Heart left ventricle (tissue), 16 donors: ENCODE measurements around the gene TRIM27. TPM values are rescaled to one million over a fixed set of nuclear protein-coding genes. Genes with fewer than 3 reads are reported as not detected.
A peak's percentile ranks its signal among the peaks of the same experiment; 100 is the strongest.
"Not testable (repeated sequence)": the region's sequence is repeated elsewhere in the genome, so short reads cannot be mapped to it uniquely, and the experiment has no call there.

Experiments used
- ATAC-seq, 4 donors: fragments of 200-7000 bp; cut with Tn5 transposase; one replicate each; pipeline ENCODE4 v1.9.1; 2020 to 2022; ENCODE audit warnings: moderate library complexity in 4 of 4, mild to moderate bottlenecking in 3 of 4, moderate number of reproducible peaks in 1 of 4
- DNase-seq, 5 donors: peaks; one replicate each; pipeline ENCODE4 v3.0.0-alpha.2; 2020
- H3K27ac ChIP-seq, 12 donors: fragments of 200-600 bp; sonication (generic) in 4 of 12; one replicate each; pipeline versions ENCODE4 v1.5.0 to v1.8.0; 2016 to 2022; ENCODE audit warnings: mild to moderate bottlenecking in 2 of 12
- H3K27me3 ChIP-seq, 9 donors: fragments of 200-600 bp; sonication (generic) in 2 of 9; one replicate each; pipeline versions ENCODE4 v1.5.1 to v1.8.0; 2016 to 2022; ENCODE audit warnings: mild to moderate bottlenecking in 3 of 9
- H3K36me3 ChIP-seq, 9 donors: fragments of 200-600 bp; sonication (generic) in 2 of 9; one replicate each; pipeline versions ENCODE4 v1.5.0 to v1.8.0; 2018 to 2022; ENCODE audit warnings: mild to moderate bottlenecking in 2 of 9
- H3K4me1 ChIP-seq, 12 donors: fragments of 200-600 bp; sonication (generic) in 4 of 12; one replicate each; pipeline versions ENCODE4 v1.5.0 to v1.8.0; 2016 to 2022; ENCODE audit warnings: mild to moderate bottlenecking in 3 of 12
- H3K4me3 ChIP-seq, 12 donors: fragments of 200-600 bp; sonication (generic) in 4 of 12; one replicate each; pipeline versions ENCODE4 v1.5.0 to v1.8.0; 2017 to 2022; ENCODE audit warnings: mild to moderate bottlenecking in 9 of 12, moderate library complexity in 4 of 12
- H3K9me3 ChIP-seq, 12 donors: fragments of 200-600 bp; sonication (generic) in 4 of 12; one replicate each; pipeline versions ENCODE4 v1.5.0 to v1.8.0; 2016 to 2022; ENCODE audit warnings: mild to moderate bottlenecking in 1 of 12
- POLR2A ChIP-seq, 2 donors: fragments of 450-650 bp; IDR thresholded peaks; one replicate each; pipeline ENCODE4 v1.6.1; 2017; ENCODE audit warnings: antibody characterized with exemption in 2 of 2, mild to moderate bottlenecking in 2 of 2, moderate library complexity in 2 of 2
- WGBS, 4 donors: extraction: QIAGEN DNeasy Blood & Tissue Kit in 2 of 4; methylation state at CpG; one replicate each; pipeline versions ENCODE4 v1.1.5 to v1.1.7; 2013 to 2018; 5-methylcytosine and 5-hydroxymethylcytosine counted together
- intact Hi-C, 10 donors: fragments of 100-400 bp; cut with DNase I; formaldehyde crosslinking; loops; one replicate each; pipeline versions ENCODE4 v1.11.1 to v1.14.2; 2022
- long read RNA-seq, 3 donors: library from polyadenylated mRNA; unstranded; transcript quantifications; one replicate each; pipeline ENCODE4 v2.0.0, GENCODE V29; 2020 to 2021
- polyA plus RNA-seq, 2 donors: library from polyadenylated mRNA; stranded (reverse); fragments of 200-250 nt; gene quantifications; one replicate each; pipeline ENCODE4 v1.2.3, GENCODE V29; 2013
- total RNA-seq, 9 donors: library from RNA; depleted of rRNA in 2 of 9; stranded (reverse); fragments of >200 nt in 2 of 9; fragmentation: NEBNext Ultra II Directional in 3 of 9; extraction: Animal tissue kit (Norgen Biotek cat#: 25700) in 3 of 9; gene quantifications; one replicate each; pipeline versions ENCODE4 v1.1.0 to v1.2.4, GENCODE V29; 2016 to 2023
- TF ChIP-seq, protein P1 (sequence below), 12 donors: fragments of 200-600 bp; sonication (generic) in 4 of 12; IDR thresholded peaks; one replicate each; pipeline versions ENCODE4 v1.5.0 to v1.8.0; 2018 to 2022; ENCODE audit warnings: antibody characterized with exemption in 12 of 12, mild to moderate bottlenecking in 5 of 12
- donor health status: ischemic (EF 13 %, LVEDD 7.1; RV severe dilation, severe dysfunction).
- donor health status: healthy with polysubstance abuse.
- donor health status: DM: no; HTN: yes; CAD: no.
- donor health status: DM: no; HTN: no; CAD: no.
- donor health status: ischemic (EF 25% LVEDD 6.9; RV normal size, moderate dysfunction).
- donor health status: ischemic (EF 25% LVEDD 5.7; RV mildly dilated, moderate dysfunction).
- donor health status: healthy.
- donor health status: DM: yes; HTN: yes; CAD: no.
- donor health status: ischemic (EF 35%, LVEDD 5.7; RV mildly dilated, moderate dysfunction).
- donor health status: nonischemic (EF 11% LVEDD 7.7; RV severe dilation, severe dysfunction).
- donor health status: DM: yes; HTN: yes; CAD: no.
- donor health status: PGD.
- donor health status: ischemic (EF 29% LVEDD 5.4; RV normal size, mild dysfunction).
- donor health status: nonischemic (EF 23%, LVEDD 6.1; RV moderate dilation, normal function).

Gene TRIM27, protein sequence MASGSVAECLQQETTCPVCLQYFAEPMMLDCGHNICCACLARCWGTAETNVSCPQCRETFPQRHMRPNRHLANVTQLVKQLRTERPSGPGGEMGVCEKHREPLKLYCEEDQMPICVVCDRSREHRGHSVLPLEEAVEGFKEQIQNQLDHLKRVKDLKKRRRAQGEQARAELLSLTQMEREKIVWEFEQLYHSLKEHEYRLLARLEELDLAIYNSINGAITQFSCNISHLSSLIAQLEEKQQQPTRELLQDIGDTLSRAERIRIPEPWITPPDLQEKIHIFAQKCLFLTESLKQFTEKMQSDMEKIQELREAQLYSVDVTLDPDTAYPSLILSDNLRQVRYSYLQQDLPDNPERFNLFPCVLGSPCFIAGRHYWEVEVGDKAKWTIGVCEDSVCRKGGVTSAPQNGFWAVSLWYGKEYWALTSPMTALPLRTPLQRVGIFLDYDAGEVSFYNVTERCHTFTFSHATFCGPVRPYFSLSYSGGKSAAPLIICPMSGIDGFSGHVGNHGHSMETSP
- total RNA-seq (10 to 100 TPM; 14.7 to 37.7 (median 19.8) TPM), polyA plus RNA-seq (10 to 100 TPM; 15.1 to 33.5 TPM)
- long read RNA-seq, donor 1, transcript TRIM27-202 (8 exons, 2,967 nt), result major isoform, 41 of 48 reads
- long read RNA-seq, donor 1, partial matches to known transcripts, result 2 of 48 reads
- long read RNA-seq, donor 1, other reads (novel, unspliced or antisense), result 5 of 48 reads
- long read RNA-seq, donor 2, transcript TRIM27-202 (8 exons, 2,967 nt), result major isoform, 98 of 107 reads
- long read RNA-seq, donor 2, partial matches to known transcripts, result 3 of 107 reads
- long read RNA-seq, donor 2, other reads (novel, unspliced or antisense), result 6 of 107 reads
- long read RNA-seq, donor 3, transcript TRIM27-202 (8 exons, 2,967 nt), result major isoform, 22 of 25 reads
- long read RNA-seq, donor 3, partial matches to known transcripts, result 3 of 25 reads
- long read RNA-seq, donor 3, other reads (novel, unspliced or antisense), result 0 of 25 reads

DNA sequence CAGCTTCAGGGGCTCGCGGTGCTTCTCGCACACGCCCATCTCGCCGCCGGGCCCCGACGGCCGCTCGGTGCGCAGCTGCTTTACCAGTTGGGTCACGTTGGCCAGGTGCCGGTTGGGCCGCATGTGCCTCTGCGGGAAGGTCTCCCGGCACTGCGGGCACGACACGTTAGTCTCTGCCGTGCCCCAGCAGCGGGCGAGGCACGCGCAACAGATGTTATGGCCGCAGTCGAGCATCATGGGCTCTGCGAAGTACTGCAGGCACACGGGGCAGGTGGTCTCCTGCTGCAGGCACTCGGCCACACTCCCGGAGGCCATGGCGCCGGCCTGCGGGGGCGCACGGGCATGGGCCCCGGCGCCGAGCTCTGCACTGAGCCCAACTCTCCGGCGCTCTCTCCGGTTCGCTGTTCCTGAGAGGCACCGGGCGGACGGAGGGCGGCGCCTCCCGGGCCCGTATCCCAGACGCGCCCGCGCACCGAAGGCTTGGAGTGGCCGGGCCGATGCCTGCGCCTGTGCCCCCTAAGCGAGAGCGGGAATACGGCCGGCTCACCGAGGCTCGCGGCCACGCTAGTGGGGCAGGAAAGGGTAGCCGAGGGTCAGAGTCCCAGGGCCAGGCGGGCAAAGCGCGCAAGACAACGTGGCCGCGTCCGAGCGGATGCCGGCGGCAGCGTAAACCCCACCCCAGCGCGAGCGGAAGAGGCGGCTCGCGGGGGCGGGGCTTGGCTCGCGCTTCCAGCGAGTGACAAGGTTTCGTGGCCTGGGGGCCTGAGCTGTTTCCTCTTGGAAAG is at the start of gene TRIM27:
Gene TRIM27, minus strand, starts transcription at position 668 of the 785 bp plus-strand sequence. Its CDS starts 353 bp downstream, at position 315.
- WGBS, 4 donors, result 0% methylated on average over 47 to 89 of the region's 89 CpGs
- Histone ChIP-seq H3K4me3 (peak within 1 kb of the TSS; percentile 85 to 100 (median 90)), H3K27me3 (no peaks in the 10 kb centered on the region), H3K4me1 (peaks cover 0 to 46% (median 19%) of the 10 kb centered on the region in 12 donors), H3K27ac (peak within 1 kb of the TSS; percentile 67 to 98 (median 96)), H3K36me3 (peaks cover 0 to 39% (median 34%) of the 10 kb centered on the region in 9 donors), H3K9me3 (no peaks in the 10 kb centered on the region)
- peak; percentile 94 to 98 (median 98) for ATAC-seq
- TF ChIP-seq, protein P1, sequence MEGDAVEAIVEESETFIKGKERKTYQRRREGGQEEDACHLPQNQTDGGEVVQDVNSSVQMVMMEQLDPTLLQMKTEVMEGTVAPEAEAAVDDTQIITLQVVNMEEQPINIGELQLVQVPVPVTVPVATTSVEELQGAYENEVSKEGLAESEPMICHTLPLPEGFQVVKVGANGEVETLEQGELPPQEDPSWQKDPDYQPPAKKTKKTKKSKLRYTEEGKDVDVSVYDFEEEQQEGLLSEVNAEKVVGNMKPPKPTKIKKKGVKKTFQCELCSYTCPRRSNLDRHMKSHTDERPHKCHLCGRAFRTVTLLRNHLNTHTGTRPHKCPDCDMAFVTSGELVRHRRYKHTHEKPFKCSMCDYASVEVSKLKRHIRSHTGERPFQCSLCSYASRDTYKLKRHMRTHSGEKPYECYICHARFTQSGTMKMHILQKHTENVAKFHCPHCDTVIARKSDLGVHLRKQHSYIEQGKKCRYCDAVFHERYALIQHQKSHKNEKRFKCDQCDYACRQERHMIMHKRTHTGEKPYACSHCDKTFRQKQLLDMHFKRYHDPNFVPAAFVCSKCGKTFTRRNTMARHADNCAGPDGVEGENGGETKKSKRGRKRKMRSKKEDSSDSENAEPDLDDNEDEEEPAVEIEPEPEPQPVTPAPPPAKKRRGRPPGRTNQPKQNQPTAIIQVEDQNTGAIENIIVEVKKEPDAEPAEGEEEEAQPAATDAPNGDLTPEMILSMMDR (IDR thresholded peaks at IDR 0.05), result peak in 2 of 12 donors; percentile 14 to 20
- TF ChIP-seq POLR2A (IDR thresholded peaks at IDR 0.05), result peak in 1 of 2 donors; percentile 91
- intact Hi-C loops, result loop anchor here in 7 of 10 donors (1.0 to 10.0 kb wide), 7 partner anchors 17 to 62 kb away; no protein-coding TSS in a partner anchor
- peak; percentile 93 to 96 (median 95) for DNase-seq

DNA sequence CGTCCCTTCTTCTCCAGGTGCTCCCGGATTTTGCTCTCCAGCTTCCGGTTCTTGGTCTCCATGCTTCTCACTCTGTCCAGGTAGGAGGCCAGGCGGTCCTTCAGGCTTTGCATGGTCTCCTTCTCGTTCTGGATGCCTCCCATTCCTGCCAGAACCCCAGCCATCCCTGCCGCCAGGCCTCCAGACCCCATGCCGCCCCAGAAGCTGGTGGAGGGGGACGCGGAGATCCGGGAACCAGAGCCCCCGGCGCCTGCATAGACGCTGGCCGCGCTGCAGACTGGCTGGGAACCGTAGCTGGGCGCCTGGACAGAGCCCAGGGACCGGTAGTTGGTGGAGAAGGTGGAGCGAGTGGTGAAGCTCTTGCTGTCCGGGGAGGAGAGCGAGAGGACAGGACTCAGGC is 46.3 kb upstream of the TRIM27 start:
- ATAC-seq, DNase-seq, H3K36me3 ChIP-seq, H3K4me1 ChIP-seq, H3K27me3 ChIP-seq, H3K27ac ChIP-seq, intact Hi-C loops, H3K4me3 ChIP-seq: not testable (repeated sequence)
- H3K9me3 ChIP-seq, result peaks cover 0 to 25% (median 3%) of the 10 kb centered on the region in 12 donors
- 83 to 90% (median 88%) methylated on average over 19 to 21 of the region's 21 CpGs for WGBS, 4 donors

DNA sequence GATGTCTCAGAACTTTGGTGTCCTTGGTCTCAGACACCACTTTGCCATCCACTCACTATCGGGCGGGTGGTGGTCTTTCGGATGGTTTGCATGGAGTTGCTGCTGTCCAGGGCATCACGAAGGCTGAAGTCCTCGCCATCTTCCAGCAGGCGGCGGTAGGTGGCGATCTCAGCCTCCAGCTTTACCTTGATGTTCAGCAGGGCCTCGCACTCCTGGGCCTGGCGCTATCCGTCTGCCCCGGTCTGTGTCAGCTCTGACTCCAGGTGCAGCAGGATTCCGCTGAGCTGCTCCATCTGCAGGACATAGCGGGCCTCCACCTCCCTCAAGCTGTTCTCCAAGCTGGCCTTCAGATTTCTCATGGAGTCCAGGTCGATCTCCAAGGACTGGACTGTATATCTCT is 45.3 kb upstream of the TRIM27 start:
- ATAC-seq (no peak), DNase-seq (no peak)
- WGBS, 4 donors, result 66 to 73% (median 67%) methylated on average over 15 of the region's 15 CpGs
- H3K27ac ChIP-seq, result no peak overlapping the region
- TF ChIP-seq, protein P1 (IDR thresholded peaks at IDR 0.05), result no peak
- no peak for TF ChIP-seq POLR2A (IDR thresholded peaks at IDR 0.05)
- H3K9me3 ChIP-seq, result peaks cover 0 to 25% (median 3%) of the 10 kb centered on the region in 12 donors
- intact Hi-C loops, result no loop called here
- no peaks in the 10 kb centered on the region for H3K36me3 ChIP-seq
- no peaks in the 10 kb centered on the region for H3K27me3 ChIP-seq
- no peaks in the 10 kb centered on the region for H3K4me1 ChIP-seq
- no peak overlapping the region for H3K4me3 ChIP-seq

DNA sequence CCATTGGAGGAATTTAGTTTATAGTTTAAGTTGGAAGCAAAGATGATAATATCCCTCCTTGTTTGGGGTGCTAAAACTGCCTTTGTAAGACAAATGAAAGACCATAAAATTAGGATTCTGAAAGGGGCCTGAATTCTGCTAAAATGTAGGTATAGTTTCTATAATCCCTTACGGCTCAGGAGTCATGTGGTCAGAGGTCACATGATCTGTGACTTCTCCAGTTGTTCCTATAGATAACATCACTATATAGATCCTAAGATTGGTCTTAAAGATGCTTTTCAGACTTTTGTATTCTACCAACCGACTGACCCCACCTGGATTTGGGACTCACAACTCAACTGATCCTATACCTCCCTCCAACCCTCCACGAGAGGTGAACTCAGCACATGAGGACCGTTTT is 44.7 kb upstream of the TRIM27 start:
- ATAC-seq, result no peak
- WGBS, 4 donors, result 81 to 84% (median 82%) methylated on average over 4 of the region's 4 CpGs
- DNase-seq, result no peak
- H3K4me3 ChIP-seq, result no peak overlapping the region
- no peaks in the 10 kb centered on the region for H3K36me3 ChIP-seq
- TF ChIP-seq POLR2A (IDR thresholded peaks at IDR 0.05), result no peak
- TF ChIP-seq, protein P1 (IDR thresholded peaks at IDR 0.05), result no peak
- H3K27ac ChIP-seq, result no peak overlapping the region
- H3K9me3 ChIP-seq, result peaks cover 0 to 25% (median 3%) of the 10 kb centered on the region in 12 donors
- intact Hi-C loops, result no loop called here
- no peaks in the 10 kb centered on the region for H3K27me3 ChIP-seq
- no peaks in the 10 kb centered on the region for H3K4me1 ChIP-seq
